Transverse colon (tissue), 4 donors: ENCODE data around the gene PEAR1.

Experiments
- EP300 ChIP-seq: sonication (generic); formaldehyde crosslinking; IDR thresholded peaks from one replicate; pipeline ENCODE4 v1.6.1; 2017; ENCODE audit warnings: antibody characterized with exemption, low read depth
- POLR2A ChIP-seq: fragments of 450-650 bp; IDR thresholded peaks from one replicate; pipeline ENCODE4 v1.6.1; 2016; ENCODE audit warnings: antibody characterized with exemption, mild to moderate bottlenecking, moderate library complexity
- POLR2AphosphoS5 ChIP-seq, 3 donors: sonication (generic); formaldehyde crosslinking; IDR thresholded peaks; one replicate each; pipeline ENCODE4 v1.6.1; 2016; ENCODE audit warnings: antibody characterized with exemption in 3 of 3
- TF ChIP-seq, protein P1 (sequence below), 5 experiments: fragments of 200-600 bp in 3 of 5; fragments of 450-650 bp in 2 of 5; sonication (generic) in 3 of 5; IDR thresholded peaks; 1 replicate in 2 of 5; 2 replicates in 3 of 5; pipeline ENCODE4 v1.5.1; 2016 to 2017; ENCODE audit warnings: antibody characterized with exemption in 5 of 5, inconsistent platforms in 3 of 5, mild to moderate bottlenecking in 2 of 5, moderate library complexity in 1 of 5

DNA sequence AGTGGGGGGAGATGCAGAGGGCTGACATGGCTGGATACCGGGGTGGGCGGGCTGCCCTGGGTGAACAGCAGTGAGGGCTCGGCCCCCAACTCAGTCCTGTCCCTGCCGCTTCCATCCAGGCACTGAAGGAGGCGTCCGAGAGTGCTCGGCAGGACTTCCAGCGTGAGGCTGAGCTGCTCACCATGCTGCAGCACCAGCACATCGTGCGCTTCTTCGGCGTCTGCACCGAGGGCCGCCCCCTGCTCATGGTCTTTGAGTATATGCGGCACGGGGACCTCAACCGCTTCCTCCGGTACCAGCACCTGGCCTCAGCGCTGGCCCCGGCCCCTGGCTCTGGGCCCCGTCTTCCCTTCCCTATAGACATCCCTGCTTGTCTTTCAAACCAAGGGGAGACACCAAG, 17.2 kb upstream of the PEAR1 start:
- TF ChIP-seq, protein P1, sequence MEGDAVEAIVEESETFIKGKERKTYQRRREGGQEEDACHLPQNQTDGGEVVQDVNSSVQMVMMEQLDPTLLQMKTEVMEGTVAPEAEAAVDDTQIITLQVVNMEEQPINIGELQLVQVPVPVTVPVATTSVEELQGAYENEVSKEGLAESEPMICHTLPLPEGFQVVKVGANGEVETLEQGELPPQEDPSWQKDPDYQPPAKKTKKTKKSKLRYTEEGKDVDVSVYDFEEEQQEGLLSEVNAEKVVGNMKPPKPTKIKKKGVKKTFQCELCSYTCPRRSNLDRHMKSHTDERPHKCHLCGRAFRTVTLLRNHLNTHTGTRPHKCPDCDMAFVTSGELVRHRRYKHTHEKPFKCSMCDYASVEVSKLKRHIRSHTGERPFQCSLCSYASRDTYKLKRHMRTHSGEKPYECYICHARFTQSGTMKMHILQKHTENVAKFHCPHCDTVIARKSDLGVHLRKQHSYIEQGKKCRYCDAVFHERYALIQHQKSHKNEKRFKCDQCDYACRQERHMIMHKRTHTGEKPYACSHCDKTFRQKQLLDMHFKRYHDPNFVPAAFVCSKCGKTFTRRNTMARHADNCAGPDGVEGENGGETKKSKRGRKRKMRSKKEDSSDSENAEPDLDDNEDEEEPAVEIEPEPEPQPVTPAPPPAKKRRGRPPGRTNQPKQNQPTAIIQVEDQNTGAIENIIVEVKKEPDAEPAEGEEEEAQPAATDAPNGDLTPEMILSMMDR (IDR thresholded peaks at IDR 0.05) = no peak
- TF ChIP-seq POLR2AphosphoS5 (IDR thresholded peaks at IDR 0.05) = no peak
- no peak for TF ChIP-seq EP300
- no peak for TF ChIP-seq POLR2A
